Heart left ventricle (tissue), 13 donors: ENCODE data around the gene PTGDS.

Experiments used
- POLR2A ChIP-seq, 2 donors: fragments of 450-650 bp; IDR thresholded peaks; one replicate each; pipeline ENCODE4 v1.6.1; 2017; ENCODE audit warnings: antibody characterized with exemption in 2 of 2, mild to moderate bottlenecking in 2 of 2, moderate library complexity in 2 of 2
- TF ChIP-seq, protein P1 (sequence below), 12 donors: fragments of 200-600 bp; sonication (generic) in 4 of 12; IDR thresholded peaks; one replicate each; pipeline versions ENCODE4 v1.5.0 to v1.8.0; 2018 to 2022; ENCODE audit warnings: antibody characterized with exemption in 12 of 12, mild to moderate bottlenecking in 5 of 12
- donor health status: ischemic (EF 13 %, LVEDD 7.1; RV severe dilation, severe dysfunction).
- donor health status: DM: no; HTN: yes; CAD: no.
- donor health status: DM: no; HTN: no; CAD: no.
- donor health status: ischemic (EF 25% LVEDD 6.9; RV normal size, moderate dysfunction).
- donor health status: ischemic (EF 25% LVEDD 5.7; RV mildly dilated, moderate dysfunction).
- donor health status: ischemic (EF 35%, LVEDD 5.7; RV mildly dilated, moderate dysfunction).
- donor health status: nonischemic (EF 11% LVEDD 7.7; RV severe dilation, severe dysfunction).
- donor health status: DM: yes; HTN: yes; CAD: no.
- donor health status: PGD.
- donor health status: ischemic (EF 29% LVEDD 5.4; RV normal size, mild dysfunction).
- donor health status: nonischemic (EF 23%, LVEDD 6.1; RV moderate dilation, normal function).

GRCh38 chr9:136949817-136950655 is 27.3 kb upstream of the PTGDS start:
- TF ChIP-seq, protein P1, sequence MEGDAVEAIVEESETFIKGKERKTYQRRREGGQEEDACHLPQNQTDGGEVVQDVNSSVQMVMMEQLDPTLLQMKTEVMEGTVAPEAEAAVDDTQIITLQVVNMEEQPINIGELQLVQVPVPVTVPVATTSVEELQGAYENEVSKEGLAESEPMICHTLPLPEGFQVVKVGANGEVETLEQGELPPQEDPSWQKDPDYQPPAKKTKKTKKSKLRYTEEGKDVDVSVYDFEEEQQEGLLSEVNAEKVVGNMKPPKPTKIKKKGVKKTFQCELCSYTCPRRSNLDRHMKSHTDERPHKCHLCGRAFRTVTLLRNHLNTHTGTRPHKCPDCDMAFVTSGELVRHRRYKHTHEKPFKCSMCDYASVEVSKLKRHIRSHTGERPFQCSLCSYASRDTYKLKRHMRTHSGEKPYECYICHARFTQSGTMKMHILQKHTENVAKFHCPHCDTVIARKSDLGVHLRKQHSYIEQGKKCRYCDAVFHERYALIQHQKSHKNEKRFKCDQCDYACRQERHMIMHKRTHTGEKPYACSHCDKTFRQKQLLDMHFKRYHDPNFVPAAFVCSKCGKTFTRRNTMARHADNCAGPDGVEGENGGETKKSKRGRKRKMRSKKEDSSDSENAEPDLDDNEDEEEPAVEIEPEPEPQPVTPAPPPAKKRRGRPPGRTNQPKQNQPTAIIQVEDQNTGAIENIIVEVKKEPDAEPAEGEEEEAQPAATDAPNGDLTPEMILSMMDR (IDR thresholded peaks at IDR 0.05): peak in 9 of 12 donors; percentile 11 to 35 (median 27)
- TF ChIP-seq POLR2A (IDR thresholded peaks at IDR 0.05): peak; percentile 59 to 93
